HG03159 (cell line): ENCODE measurements around the gene LTK.
A peak's percentile ranks its signal among the peaks of the same experiment; 100 is the strongest.

ENCODE experiments used
- ATAC-seq: cut with Tn5 transposase; IDR thresholded peaks from one replicate; pipeline ENCODE4 v1.9.1; 2021; ENCODE audit warnings: mild to moderate bottlenecking, moderate library complexity; ENCODE audit not compliant: unreplicated experiment

LTK gene

GRCh38 chr15:41499109-41499851, 14.3 kb downstream of the LTK start:
- no peak for ATAC-seq

GRCh38 chr15:41498657-41499056, 15.0 kb downstream of the LTK start:
- ATAC-seq = no peak

DNA sequence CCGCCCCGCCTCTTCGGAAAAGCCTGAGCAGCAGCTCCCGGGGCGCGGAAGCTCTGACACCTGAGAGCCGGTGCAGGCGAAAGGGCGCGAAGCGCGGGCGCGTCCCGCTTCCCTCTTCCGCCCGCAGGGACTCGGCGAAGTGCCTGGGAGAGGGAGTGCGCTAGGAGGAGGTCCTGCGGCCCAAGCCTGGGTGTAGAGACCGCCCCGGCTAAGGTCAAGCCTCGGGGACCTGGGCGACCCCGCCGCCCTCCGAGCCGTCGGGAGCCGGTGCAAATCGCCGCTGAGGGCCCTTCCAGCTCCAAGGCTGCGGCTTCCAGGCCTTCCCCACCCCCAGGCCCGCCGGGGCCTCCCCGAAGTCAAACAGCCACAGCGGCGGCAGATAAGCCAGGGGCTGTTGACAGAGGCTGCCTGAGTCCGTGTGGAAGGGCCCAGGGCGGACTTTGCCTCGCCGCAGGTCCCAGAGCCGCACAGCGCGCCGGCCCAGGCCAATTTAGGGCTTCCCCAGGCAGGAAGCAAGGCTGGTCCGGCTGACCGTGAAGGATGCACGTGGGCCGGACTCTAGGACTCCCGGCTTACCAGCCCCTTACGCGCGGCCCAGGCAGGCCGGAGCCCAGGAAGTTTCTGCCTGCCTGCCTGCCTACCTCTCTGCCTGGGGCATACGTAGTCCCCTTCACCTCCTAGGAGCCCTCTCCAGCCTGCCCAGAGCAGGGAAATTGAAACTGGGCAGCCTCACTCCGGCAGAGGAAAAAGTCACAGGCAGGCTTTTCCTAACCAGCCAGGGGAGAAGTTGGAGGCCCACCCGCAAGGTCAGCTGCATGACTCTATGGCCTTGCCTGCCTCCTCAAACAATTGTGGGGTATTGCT, 17.7 kb downstream of the LTK start:
- ATAC-seq = no peak

GRCh38 chr15:41494922-41495735, 18.5 kb downstream of the LTK start:
- no peak for ATAC-seq

DNA sequence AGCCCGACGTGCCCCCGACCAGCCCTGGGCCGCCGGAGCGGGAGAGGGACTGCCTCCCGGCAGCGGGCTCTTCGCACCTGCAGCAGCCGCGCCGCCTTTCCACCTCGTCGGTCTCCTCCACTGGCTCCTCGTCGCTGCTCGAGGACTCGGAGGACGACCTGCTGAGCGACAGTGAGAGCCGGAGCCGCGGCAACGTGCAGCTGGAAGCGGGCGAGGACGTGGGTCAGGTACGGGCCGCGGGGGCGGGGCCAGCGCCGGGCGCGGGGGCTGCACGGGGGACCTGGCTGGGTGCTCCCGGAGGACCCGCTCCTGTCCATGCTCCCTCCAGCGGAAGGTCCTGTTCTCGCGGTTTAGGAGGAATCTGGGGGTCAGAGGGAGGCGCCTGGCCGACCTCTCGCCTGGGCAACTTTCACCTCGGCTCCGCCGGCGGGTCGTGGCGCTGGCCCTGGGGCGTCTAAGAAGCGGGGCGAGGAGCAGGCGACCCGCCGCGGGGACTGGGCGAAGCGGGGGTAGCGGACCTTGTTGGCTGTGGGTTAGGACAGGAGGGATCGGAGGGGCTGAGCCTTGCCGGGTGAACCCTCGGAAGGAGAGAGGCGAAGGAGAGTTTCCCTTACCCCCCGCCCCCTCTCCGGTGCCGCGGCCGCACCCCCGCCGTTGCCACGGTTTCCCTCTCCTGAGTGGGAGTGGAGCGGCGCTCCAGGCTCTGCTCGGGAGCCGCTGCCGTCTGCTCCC, 19.3 kb downstream of the LTK start:
- peak; percentile 16 for ATAC-seq

GRCh38 chr15:41493902-41494189, 19.8 kb downstream of the LTK start:
- no peak for ATAC-seq

- ATAC-seq = peak; percentile 67
Observed at GRCh38 chr15:41493205-41493901, 20.3 kb downstream of the LTK start, which contains the start of gene ITPKA. TSS of gene ITPKA (plus strand) at chr15:41493874. CDS start at chr15:41493928, 54 bp downstream.

GRCh38 chr15:41492597-41493204, 20.9 kb downstream of the LTK start:
- ATAC-seq = peak; percentile 32

- no peak for ATAC-seq
Observed at GRCh38 chr15:41491889-41492288, 21.7 kb downstream of the LTK start.

GRCh38 chr15:41490355-41490754, 23.3 kb downstream of the LTK start:
- ATAC-seq = no peak

DNA sequence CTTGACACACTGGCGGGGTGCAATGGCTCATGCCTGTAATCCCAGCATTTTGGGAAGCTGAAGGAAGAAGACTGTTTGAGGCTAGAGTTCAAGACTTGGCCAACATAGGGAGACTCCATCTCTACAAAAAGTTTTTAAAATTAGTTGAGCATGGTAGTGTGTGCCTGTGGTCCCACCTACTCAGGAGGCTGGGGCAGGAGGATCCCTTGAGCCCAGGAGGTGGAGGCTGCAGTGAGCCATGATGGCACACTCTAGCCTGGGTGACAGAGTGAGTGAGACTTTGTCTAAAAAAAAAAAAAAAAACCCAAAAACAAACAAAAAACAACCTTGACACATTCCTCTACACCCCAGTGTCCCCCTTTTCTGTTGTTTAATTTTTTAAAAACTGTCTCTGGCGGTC, 24.0 kb downstream of the LTK start:
- ATAC-seq = no peak

DNA sequence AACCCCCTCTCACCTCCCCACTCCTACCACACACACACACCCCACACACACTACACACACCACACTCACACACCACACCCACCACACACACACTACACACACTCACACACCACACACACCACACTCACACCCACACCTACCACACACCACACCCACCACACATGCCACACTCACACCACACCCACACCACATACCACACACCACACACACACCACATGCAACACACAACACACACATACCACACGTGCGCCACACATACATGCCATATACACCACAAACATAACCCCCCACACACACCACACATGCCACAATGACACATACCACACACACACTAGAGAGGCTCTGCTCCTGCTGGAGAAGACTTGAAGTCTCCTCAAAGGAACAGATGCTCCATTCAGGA, 25.8 kb downstream of the LTK start:
- ATAC-seq = no peak

- no peak for ATAC-seq
Observed at GRCh38 chr15:41487381-41487780, 26.2 kb downstream of the LTK start.

- no peak for ATAC-seq
Observed at GRCh38 chr15:41486286-41486685, 27.3 kb downstream of the LTK start.

DNA sequence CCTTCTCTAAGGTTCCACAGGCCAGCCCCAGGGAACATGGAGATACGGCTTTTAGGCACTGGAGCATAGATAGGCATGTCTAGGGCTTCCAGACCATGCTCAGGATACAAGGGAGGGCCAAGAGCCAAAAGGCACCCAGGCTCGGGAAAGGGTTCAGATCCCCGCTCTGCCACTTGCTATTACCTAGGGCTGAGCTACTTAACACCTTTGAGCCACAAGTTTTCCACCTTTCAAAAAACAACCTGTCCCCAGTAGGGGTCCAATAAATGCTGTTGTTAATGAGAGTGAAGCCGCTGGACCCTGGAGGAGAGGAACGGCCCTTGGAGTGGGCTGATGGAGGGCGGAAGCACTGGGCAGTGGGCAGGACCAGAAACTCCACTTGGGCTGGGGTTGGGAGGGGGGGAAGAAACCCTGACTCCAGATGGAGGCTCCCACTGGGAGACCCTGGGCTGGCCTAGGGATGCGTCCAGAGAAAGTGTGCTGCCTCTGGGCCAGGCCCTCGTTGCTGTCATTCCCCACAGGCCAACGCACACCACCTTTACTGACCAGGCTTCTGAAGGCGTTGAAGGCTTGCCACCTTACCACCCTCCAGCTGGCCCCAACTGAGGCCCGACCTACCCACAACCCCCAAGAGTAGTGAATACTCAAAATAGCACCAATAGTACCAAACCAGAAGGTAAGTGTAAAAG, 28.5 kb downstream of the LTK start:
- ATAC-seq = no peak

GRCh38 chr15:41483519-41483918, 30.1 kb downstream of the LTK start:
- ATAC-seq = no peak

- ATAC-seq = peak; percentile 59
Observed at GRCh38 chr15:41483115-41483514, 30.5 kb downstream of the LTK start.

- ATAC-seq = no peak
Observed at GRCh38 chr15:41482110-41482877, 31.3 kb downstream of the LTK start.
